Measurements from ENCODE around the gene SERBP1.
"Not testable (repeated sequence)": the region's sequence is repeated elsewhere in the genome, so short reads cannot be mapped to it uniquely, and the experiment has no call there.

SERBP1 gene

GRCh38 chr1:67407498-67407897 is 22.7 kb downstream of the SERBP1 start:
- DNase-seq (ENCODE audit: low read depth) = no peak

GRCh38 chr1:67405473-67406245 is 24.5 kb downstream of the SERBP1 start:
- no peak for DNase-seq (ENCODE audit: low read depth)

- no peak for DNase-seq (ENCODE audit: low read depth)
Observed at GRCh38 chr1:67404212-67404620, 26.0 kb downstream of the SERBP1 start.

GRCh38 chr1:67401443-67401842 is 28.8 kb downstream of the SERBP1 start:
- no peak for DNase-seq (ENCODE audit: low read depth)

- DNase-seq (ENCODE audit: low read depth) = not testable (repeated sequence)
Observed at GRCh38 chr1:67400029-67400786, 30.0 kb downstream of the SERBP1 start.

- no peak for DNase-seq (ENCODE audit: low read depth)
Observed at GRCh38 chr1:67399199-67399993, 30.8 kb downstream of the SERBP1 start.

GRCh38 chr1:67394548-67394947 is 35.7 kb downstream of the SERBP1 start:
- DNase-seq (ENCODE audit: low read depth) = no peak

GRCh38 chr1:67393737-67394136 is 36.5 kb downstream of the SERBP1 start:
- no peak for DNase-seq (ENCODE audit: low read depth)

- no peak for DNase-seq (ENCODE audit: low read depth)
Observed at GRCh38 chr1:67393240-67393639, 37.0 kb downstream of the SERBP1 start.

- DNase-seq (ENCODE audit: low read depth) = no peak
Observed at GRCh38 chr1:67390041-67390887, 39.9 kb downstream of the SERBP1 start.

- DNase-seq (ENCODE audit: low read depth) = no peak
Observed at GRCh38 chr1:67383999-67384638, 46.1 kb downstream of the SERBP1 start.

- DNase-seq (ENCODE audit: low read depth) = no peak
Observed at GRCh38 chr1:67382292-67382691, 47.9 kb downstream of the SERBP1 start.

- DNase-seq (ENCODE audit: low read depth) = no peak
Observed at GRCh38 chr1:67381154-67381553, 49.0 kb downstream of the SERBP1 start.

GRCh38 chr1:67377253-67377652 is 52.9 kb downstream of the SERBP1 start:
- no peak for DNase-seq (ENCODE audit: low read depth)

- DNase-seq (ENCODE audit: low read depth) = no peak
Observed at GRCh38 chr1:67376381-67376780, 53.8 kb downstream of the SERBP1 start.

- no peak for DNase-seq (ENCODE audit: low read depth)
Observed at GRCh38 chr1:67372898-67373297, 57.3 kb downstream of the SERBP1 start.

- DNase-seq (ENCODE audit: low read depth) = no peak
Observed at GRCh38 chr1:67372136-67372535, 58.1 kb downstream of the SERBP1 start.

- DNase-seq (ENCODE audit: low read depth) = no peak
Observed at GRCh38 chr1:67371681-67372080, 58.5 kb downstream of the SERBP1 start.

- DNase-seq (ENCODE audit: low read depth) = no peak
Observed at GRCh38 chr1:67371043-67371442, 59.2 kb downstream of the SERBP1 start.

GRCh38 chr1:67368046-67368514 is 62.1 kb downstream of the SERBP1 start:
- no peak for DNase-seq (ENCODE audit: low read depth)

Data from activated T-helper 1 cell treated with Interleukin-2 at 50 U/mL for 16 hours (primary cell).